ENCODE measurements around the gene NAB2.

Gene NAB2

DNA sequence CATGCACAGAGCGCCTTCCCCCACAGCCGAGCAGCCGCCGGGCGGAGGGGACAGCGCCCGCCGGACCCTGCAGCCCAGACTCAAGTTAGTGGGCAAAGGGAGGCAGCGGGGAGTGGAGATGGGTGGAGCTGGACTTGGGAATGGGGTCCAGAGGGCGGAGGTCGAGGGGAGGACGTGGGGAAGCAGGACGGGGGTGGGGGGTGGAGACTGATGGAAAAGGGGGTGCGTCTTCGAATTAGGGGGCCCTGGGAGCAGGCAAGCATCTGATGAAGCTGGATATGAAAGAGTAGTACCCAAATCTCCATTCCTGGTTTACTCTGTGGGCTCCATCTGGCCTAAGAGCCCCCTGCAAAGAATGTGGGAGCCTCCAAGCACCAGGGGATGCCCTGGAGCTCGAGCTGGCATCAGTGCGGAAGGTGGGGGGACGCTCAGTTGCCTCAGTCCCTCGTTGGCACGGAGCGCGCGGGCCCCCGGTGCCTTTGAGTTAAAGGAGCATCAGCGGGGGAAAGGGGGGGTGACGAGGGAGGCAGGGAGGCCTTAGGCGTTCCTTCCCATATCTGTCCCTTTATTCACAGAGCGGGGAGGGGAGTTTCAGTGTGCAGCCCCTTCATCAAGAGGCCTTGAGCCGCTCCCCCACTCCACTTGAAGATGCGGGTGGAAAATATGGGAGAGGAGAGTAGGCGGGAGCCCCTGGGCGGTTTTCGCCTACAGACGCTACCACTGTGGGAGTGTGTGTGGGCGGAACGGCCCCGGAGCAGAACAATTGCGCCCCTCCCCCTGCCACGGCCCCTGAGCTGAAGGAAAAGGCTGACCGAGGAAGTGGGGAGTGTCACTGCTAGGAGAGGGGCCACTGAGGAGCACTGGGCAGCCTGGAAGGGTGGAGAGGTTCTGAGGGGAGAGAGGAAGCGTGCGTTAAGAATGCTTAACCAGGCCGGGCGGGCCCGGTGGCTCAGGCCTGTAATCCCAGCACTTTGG is 644 bp downstream of the NAB2 start (continued):
- TF ChIP-seq KLF1 (tag by site-specific recombination; IDR thresholded peaks at IDR 0.05) (peak; percentile 72), ZNF660 (tag by site-specific recombination; IDR thresholded peaks at IDR 0.05) (no peak), ZNF623 (tag by site-specific recombination; IDR thresholded peaks at IDR 0.05) (no peak), ZSCAN30 (tag by site-specific recombination; IDR thresholded peaks at IDR 0.05) (no peak), ZBTB8A (tag by site-specific recombination; IDR thresholded peaks at IDR 0.05) (peak; percentile 47), ZNF302 (tag by site-specific recombination; IDR thresholded peaks at IDR 0.05; ENCODE audit: low read depth) (no peak), BCL11B (tag by site-specific recombination; IDR thresholded peaks at IDR 0.05; ENCODE audit: low read depth) (0 out of 2 replicates have a peak, but pooled peaks have one; percentile 58), ZNF175 (tag by site-specific recombination; IDR thresholded peaks at IDR 0.05) (no peak), ZNF626 (tag by site-specific recombination; IDR thresholded peaks at IDR 0.05) (no peak), YY1 (tag by site-specific recombination; IDR thresholded peaks at IDR 0.05) (no peak), ZNF596 (tag by site-specific recombination; IDR thresholded peaks at IDR 0.05) (no peak), WT1 (tag by site-specific recombination; IDR thresholded peaks at IDR 0.05) (peak; percentile 45), ZNF292 (tag by site-specific recombination; IDR thresholded peaks at IDR 0.05; ENCODE audit: borderline replicate concordance, low read depth) (no peak), ZIC2 (tag by site-specific recombination; IDR thresholded peaks at IDR 0.05) (0 out of 2 replicates have a peak, but pooled peaks have one; percentile 7), KLF10 (tag by site-specific recombination; IDR thresholded peaks at IDR 0.05) (peak; percentile 49; the same call in 1 of the 2 replicates), ZNF19 (tag by site-specific recombination; IDR thresholded peaks at IDR 0.05; ENCODE audit: low read depth) (no peak), ZNF214 (tag by site-specific recombination; IDR thresholded peaks at IDR 0.05; ENCODE audit: borderline replicate concordance) (no peak), ZNF658 (tag by site-specific recombination; IDR thresholded peaks at IDR 0.05) (no peak), SCRT1 (tag by site-specific recombination; IDR thresholded peaks at IDR 0.05; ENCODE audit: borderline replicate concordance) (no peak)
- TF ChIP-seq, protein P1, sequence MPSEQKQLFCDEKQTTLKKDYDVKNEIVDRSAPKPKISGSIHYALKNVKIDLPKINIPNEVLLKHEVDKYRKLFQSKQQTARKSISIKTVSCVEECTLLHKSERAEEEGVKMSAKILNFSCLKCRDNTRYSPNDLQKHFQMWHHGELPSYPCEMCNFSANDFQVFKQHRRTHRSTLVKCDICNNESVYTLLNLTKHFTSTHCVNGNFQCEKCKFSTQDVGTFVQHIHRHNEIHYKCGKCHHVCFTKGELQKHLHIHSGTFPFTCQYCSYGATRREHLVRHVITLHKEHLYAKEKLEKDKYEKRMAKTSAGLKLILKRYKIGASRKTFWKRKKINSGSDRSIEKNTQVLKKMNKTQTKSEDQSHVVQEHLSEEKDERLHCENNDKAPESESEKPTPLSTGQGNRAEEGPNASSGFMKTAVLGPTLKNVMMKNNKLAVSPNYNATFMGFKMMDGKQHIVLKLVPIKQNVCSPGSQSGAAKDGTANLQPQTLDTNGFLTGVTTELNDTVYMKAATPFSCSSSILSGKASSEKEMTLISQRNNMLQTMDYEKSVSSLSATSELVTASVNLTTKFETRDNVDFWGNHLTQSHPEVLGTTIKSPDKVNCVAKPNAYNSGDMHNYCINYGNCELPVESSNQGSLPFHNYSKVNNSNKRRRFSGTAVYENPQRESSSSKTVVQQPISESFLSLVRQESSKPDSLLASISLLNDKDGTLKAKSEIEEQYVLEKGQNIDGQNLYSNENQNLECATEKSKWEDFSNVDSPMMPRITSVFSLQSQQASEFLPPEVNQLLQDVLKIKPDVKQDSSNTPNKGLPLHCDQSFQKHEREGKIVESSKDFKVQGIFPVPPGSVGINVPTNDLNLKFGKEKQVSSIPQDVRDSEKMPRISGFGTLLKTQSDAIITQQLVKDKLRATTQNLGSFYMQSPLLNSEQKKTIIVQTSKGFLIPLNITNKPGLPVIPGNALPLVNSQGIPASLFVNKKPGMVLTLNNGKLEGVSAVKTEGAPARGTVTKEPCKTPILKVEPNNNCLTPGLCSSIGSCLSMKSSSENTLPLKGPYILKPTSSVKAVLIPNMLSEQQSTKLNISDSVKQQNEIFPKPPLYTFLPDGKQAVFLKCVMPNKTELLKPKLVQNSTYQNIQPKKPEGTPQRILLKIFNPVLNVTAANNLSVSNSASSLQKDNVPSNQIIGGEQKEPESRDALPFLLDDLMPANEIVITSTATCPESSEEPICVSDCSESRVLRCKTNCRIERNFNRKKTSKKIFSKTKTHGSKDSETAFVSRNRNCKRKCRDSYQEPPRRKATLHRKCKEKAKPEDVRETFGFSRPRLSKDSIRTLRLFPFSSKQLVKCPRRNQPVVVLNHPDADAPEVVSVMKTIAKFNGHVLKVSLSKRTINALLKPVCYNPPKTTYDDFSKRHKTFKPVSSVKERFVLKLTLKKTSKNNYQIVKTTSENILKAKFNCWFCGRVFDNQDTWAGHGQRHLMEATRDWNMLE (tag by site-specific recombination; conservative IDR thresholded peaks at IDR 0.05; ENCODE audit: low read depth): no peak
- TF ChIP-seq, protein P2, sequence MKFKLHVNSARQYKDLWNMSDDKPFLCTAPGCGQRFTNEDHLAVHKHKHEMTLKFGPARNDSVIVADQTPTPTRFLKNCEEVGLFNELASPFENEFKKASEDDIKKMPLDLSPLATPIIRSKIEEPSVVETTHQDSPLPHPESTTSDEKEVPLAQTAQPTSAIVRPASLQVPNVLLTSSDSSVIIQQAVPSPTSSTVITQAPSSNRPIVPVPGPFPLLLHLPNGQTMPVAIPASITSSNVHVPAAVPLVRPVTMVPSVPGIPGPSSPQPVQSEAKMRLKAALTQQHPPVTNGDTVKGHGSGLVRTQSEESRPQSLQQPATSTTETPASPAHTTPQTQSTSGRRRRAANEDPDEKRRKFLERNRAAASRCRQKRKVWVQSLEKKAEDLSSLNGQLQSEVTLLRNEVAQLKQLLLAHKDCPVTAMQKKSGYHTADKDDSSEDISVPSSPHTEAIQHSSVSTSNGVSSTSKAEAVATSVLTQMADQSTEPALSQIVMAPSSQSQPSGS (tag by site-specific recombination; IDR thresholded peaks at IDR 0.05; ENCODE audit: low read depth): no peak
- TF ChIP-seq, protein P3, sequence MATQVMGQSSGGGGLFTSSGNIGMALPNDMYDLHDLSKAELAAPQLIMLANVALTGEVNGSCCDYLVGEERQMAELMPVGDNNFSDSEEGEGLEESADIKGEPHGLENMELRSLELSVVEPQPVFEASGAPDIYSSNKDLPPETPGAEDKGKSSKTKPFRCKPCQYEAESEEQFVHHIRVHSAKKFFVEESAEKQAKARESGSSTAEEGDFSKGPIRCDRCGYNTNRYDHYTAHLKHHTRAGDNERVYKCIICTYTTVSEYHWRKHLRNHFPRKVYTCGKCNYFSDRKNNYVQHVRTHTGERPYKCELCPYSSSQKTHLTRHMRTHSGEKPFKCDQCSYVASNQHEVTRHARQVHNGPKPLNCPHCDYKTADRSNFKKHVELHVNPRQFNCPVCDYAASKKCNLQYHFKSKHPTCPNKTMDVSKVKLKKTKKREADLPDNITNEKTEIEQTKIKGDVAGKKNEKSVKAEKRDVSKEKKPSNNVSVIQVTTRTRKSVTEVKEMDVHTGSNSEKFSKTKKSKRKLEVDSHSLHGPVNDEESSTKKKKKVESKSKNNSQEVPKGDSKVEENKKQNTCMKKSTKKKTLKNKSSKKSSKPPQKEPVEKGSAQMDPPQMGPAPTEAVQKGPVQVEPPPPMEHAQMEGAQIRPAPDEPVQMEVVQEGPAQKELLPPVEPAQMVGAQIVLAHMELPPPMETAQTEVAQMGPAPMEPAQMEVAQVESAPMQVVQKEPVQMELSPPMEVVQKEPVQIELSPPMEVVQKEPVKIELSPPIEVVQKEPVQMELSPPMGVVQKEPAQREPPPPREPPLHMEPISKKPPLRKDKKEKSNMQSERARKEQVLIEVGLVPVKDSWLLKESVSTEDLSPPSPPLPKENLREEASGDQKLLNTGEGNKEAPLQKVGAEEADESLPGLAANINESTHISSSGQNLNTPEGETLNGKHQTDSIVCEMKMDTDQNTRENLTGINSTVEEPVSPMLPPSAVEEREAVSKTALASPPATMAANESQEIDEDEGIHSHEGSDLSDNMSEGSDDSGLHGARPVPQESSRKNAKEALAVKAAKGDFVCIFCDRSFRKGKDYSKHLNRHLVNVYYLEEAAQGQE (tag by site-specific recombination; IDR thresholded peaks at IDR 0.05): no peak; the same call in 1 of the 2 replicates
- TF ChIP-seq, protein P4, sequence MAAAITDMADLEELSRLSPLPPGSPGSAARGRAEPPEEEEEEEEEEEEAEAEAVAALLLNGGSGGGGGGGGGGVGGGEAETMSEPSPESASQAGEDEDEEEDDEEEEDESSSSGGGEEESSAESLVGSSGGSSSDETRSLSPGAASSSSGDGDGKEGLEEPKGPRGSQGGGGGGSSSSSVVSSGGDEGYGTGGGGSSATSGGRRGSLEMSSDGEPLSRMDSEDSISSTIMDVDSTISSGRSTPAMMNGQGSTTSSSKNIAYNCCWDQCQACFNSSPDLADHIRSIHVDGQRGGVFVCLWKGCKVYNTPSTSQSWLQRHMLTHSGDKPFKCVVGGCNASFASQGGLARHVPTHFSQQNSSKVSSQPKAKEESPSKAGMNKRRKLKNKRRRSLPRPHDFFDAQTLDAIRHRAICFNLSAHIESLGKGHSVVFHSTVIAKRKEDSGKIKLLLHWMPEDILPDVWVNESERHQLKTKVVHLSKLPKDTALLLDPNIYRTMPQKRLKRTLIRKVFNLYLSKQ (tag by site-specific recombination; IDR thresholded peaks at IDR 0.05; ENCODE audit: borderline replicate concordance): no peak
- TF ChIP-seq, protein P5, sequence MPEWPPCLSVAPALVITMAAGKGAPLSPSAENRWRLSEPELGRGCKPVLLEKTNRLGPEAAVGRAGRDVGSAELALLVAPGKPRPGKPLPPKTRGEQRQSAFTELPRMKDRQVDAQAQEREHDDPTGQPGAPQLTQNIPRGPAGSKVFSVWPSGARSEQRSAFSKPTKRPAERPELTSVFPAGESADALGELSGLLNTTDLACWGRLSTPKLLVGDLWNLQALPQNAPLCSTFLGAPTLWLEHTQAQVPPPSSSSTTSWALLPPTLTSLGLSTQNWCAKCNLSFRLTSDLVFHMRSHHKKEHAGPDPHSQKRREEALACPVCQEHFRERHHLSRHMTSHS (tag by site-specific recombination; IDR thresholded peaks at IDR 0.05): no peak
- TF ChIP-seq, protein P6, sequence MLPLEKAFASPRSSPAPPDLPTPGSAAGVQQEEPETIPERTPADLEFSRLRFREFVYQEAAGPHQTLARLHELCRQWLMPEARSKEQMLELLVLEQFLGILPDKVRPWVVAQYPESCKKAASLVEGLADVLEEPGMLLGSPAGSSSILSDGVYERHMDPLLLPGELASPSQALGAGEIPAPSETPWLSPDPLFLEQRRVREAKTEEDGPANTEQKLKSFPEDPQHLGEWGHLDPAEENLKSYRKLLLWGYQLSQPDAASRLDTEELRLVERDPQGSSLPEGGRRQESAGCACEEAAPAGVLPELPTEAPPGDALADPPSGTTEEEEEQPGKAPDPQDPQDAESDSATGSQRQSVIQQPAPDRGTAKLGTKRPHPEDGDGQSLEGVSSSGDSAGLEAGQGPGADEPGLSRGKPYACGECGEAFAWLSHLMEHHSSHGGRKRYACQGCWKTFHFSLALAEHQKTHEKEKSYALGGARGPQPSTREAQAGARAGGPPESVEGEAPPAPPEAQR (tag by site-specific recombination; IDR thresholded peaks at IDR 0.05): no peak
